A549 (cell line): ENCODE data around the gene LCN15. TPM values are rescaled to one million over a fixed set of nuclear protein-coding genes. Genes with fewer than 3 reads are reported as not detected.

Source experiments
- ATAC-seq, 2 experiments: fragments of 200-7000 bp in 1 of 2; fragments of >200 bp in 1 of 2; cut with Nextera tagmentation in 1 of 2; cut with Tn5 transposase in 1 of 2; 3 replicates each; pipeline versions ENCODE4 v1.8.0 to v1.9.1; 2018 to 2020; ENCODE audit warnings: mild to moderate bottlenecking in 1 of 2, moderate library complexity in 1 of 2
- CTCF ChIA-PET: fragments of 300-600 bp; sonication (Branson Sonifier 250); formaldehyde crosslinking; extraction: SDS; loops from one replicate; lab custom pipeline; 2021; ENCODE audit warnings: antibody characterized with exemption, inconsistent platforms; lab: Yijun Ruan, JAX
- POLR2A ChIA-PET: fragments of 350-600 bp; formaldehyde crosslinking; extraction: SDS; loops from one replicate; lab custom pipeline; 2021; ENCODE audit warnings: antibody characterized with exemption, inconsistent platforms; lab: Yijun Ruan, JAX
- DNase-seq, 2 experiments: peaks; one replicate each; pipeline versions ENCODE4 v3.0.0 to v3.0.0-alpha.2; 2011 to 2016; ENCODE audit warnings: low read depth in 1 of 2, low spot score in 1 of 2
- FAIRE-seq: peaks from 2 replicates; lab custom pipeline; 2011; peaks lifted over from hg19 to GRCh38; lab: Jason Lieb, UNC
- H3K27ac ChIP-seq, 2 experiments: fragments of >200 bp; sonication (Bioruptor Twin); formaldehyde crosslinking; 3 replicates each; pipeline ENCODE4 v1.5.1; 2016 to 2017
- H3K4me1 ChIP-seq: fragments of >200 bp; sonication (Bioruptor Twin); formaldehyde crosslinking; 3 replicates; pipeline ENCODE4 v1.6.1; 2016
- H3K4me2 ChIP-seq: fragments of >200 bp; sonication (Bioruptor Twin); formaldehyde crosslinking; 3 replicates; pipeline ENCODE4 v1.6.1; 2016
- H3K4me3 ChIP-seq: fragments of >200 bp; sonication (Bioruptor Twin); formaldehyde crosslinking; 3 replicates; pipeline ENCODE4 v1.5.1; 2016
- H3K9me3 ChIP-seq: fragments of >200 bp; sonication (Bioruptor Twin); formaldehyde crosslinking; 3 replicates; pipeline ENCODE4 v1.6.1; 2016
- ATOH8 ChIP-seq: fragments of 250-450 bp; sonication (Bioruptor Pico); IDR thresholded peaks from 2 replicates; pipeline ENCODE4 v1.5.0; 2020; ENCODE audit warnings: low read depth, mild to moderate bottlenecking, moderate library complexity
- BHLHE40 ChIP-seq: IDR thresholded peaks from 2 replicates; pipeline ENCODE4 v1.6.1; 2012; ENCODE audit warnings: low read depth, low read length, inconsistent platforms
- CBX8 ChIP-seq: fragments of 200-600 bp; sonication (generic); IDR thresholded peaks from 2 replicates; pipeline ENCODE4 v1.6.1; 2016
- CEBPB ChIP-seq, 2 experiments: fragments of >200 bp in 1 of 2; sonication (Bioruptor Twin) in 1 of 2; formaldehyde crosslinking in 1 of 2; IDR thresholded peaks; 2 replicates each; pipeline ENCODE4 v1.6.1; 2012 to 2016
- CHD2 ChIP-seq: fragments of 150-350 bp; IDR thresholded peaks from 2 replicates; pipeline ENCODE4 v1.6.1; 2014; ENCODE audit warnings: low read length; ENCODE audit not compliant: partially characterized antibody
- CHD4 ChIP-seq: fragments of 200-600 bp; sonication (generic); IDR thresholded peaks from 2 replicates; pipeline ENCODE4 v1.6.1; 2016; ENCODE audit warnings: antibody characterized with exemption, mild to moderate bottlenecking, borderline replicate concordance
- E2F6 ChIP-seq: IDR thresholded peaks from 2 replicates; pipeline ENCODE4 v1.6.1; 2012; ENCODE audit warnings: low read depth, borderline replicate concordance
- ELK1 ChIP-seq: fragments of 150-350 bp; IDR thresholded peaks from 2 replicates; pipeline ENCODE4 v1.6.1; 2014; ENCODE audit warnings: low read depth, mild to moderate bottlenecking, low read length
- FOSB ChIP-seq: fragments of 250-450 bp; sonication (Bioruptor Pico); IDR thresholded peaks from 2 replicates; pipeline ENCODE4 v1.5.0; 2020; ENCODE audit warnings: mild to moderate bottlenecking, moderate library complexity
- HDAC2 ChIP-seq: fragments of 200-600 bp; sonication (generic); IDR thresholded peaks from 2 replicates; pipeline ENCODE4 v1.6.1; 2016
- HES2 ChIP-seq: fragments of >200 bp; sonication (Bioruptor Twin); formaldehyde crosslinking; IDR thresholded peaks from 2 replicates; pipeline ENCODE4 v1.6.1; 2016
- HEYL ChIP-seq: fragments of 250-450 bp; sonication (Bioruptor Pico); IDR thresholded peaks from 2 replicates; pipeline ENCODE4 v1.8.0; 2021; ENCODE audit warnings: mild to moderate bottlenecking, moderate library complexity
- HMGXB4 ChIP-seq: fragments of 250-450 bp; sonication (Bioruptor Pico); IDR thresholded peaks from 2 replicates; pipeline ENCODE4 v1.5.0; 2021; ENCODE audit warnings: mild to moderate bottlenecking, moderate library complexity, borderline replicate concordance
- KDM5A ChIP-seq: fragments of 200-600 bp; sonication (generic); IDR thresholded peaks from 2 replicates; pipeline ENCODE4 v1.6.1; 2016; ENCODE audit warnings: antibody characterized with exemption, mild to moderate bottlenecking
- MAFK ChIP-seq: fragments of 450-650 bp; IDR thresholded peaks from 2 replicates; pipeline ENCODE4 v1.6.1; 2014; ENCODE audit not compliant: partially characterized antibody
- MAX ChIP-seq: IDR thresholded peaks from 2 replicates; pipeline ENCODE4 v1.6.1; 2012
- MAZ ChIP-seq: fragments of 150-350 bp; IDR thresholded peaks from 2 replicates; pipeline ENCODE4 v1.6.1; 2014; ENCODE audit warnings: antibody characterized with exemption, low read depth, low read length, borderline replicate concordance
- MYC ChIP-seq: IDR thresholded peaks from 2 replicates; pipeline ENCODE4 v1.6.1; 2012; ENCODE audit warnings: mild to moderate bottlenecking, inconsistent platforms, low read length, improper control_type of control experiment, borderline replicate concordance
- PHF8 ChIP-seq: fragments of 200-600 bp; sonication (generic); IDR thresholded peaks from 2 replicates; pipeline ENCODE4 v1.6.1; 2016; ENCODE audit warnings: low read depth, mild to moderate bottlenecking, antibody characterized with exemption, moderate library complexity, borderline replicate concordance
- POLR2AphosphoS2 ChIP-seq: conservative IDR thresholded peaks from 2 replicates; pipeline ENCODE4 v1.6.1; 2012; ENCODE audit warnings: low read length, improper control_type of control experiment, inconsistent platforms
- RCOR1 ChIP-seq: fragments of 150-350 bp; IDR thresholded peaks from 2 replicates; pipeline ENCODE4 v1.6.1; 2014; ENCODE audit warnings: antibody characterized with exemption, low read length, low read depth
- RNF2 ChIP-seq: fragments of 200-600 bp; sonication (generic); IDR thresholded peaks from 2 replicates; pipeline ENCODE4 v1.6.1; 2016; ENCODE audit warnings: low read depth, mild to moderate bottlenecking, antibody characterized with exemption, moderate library complexity, borderline replicate concordance
- ZC3H11A ChIP-seq: fragments of 450-650 bp; IDR thresholded peaks from 2 replicates; pipeline ENCODE4 v1.6.1; 2014; ENCODE audit warnings: antibody characterized with exemption, mild to moderate bottlenecking
- WGBS: methylation state at CpG from one replicate; pipeline ENCODE4 v1.1.6; 2017; ENCODE audit errors: missing lambda C conversion rate; 5-methylcytosine and 5-hydroxymethylcytosine counted together
- polyA plus RNA-seq, 4 experiments: library from polyadenylated mRNA; depleted of rRNA in 3 of 4; stranded (reverse); fragments of >200 nt; fragmentation: RNase III in 1 of 4; extraction: RNeasy Plus Mini Kit Qiagen cat#74134 plus additional on column Dnase treatment in 1 of 4; gene quantifications; 2 replicates in 3 of 4; 3 replicates in 1 of 4; pipeline ENCODE4 v1.2.3, GENCODE V29; 2011 to 2017

The LCN15 gene
- polyA plus RNA-seq, 2 of the 4 experiments (the other 2 are of a cell fraction) = 0.09 to 0.10 TPM

- Histone ChIP-seq H3K4me3 (peak overlapping the region; percentile 91), H3K9me3 (no peaks in the 10 kb centered on the region), H3K27ac (peak overlapping the region in 1 of 2 experiments; percentile 99; a peak in 2 of 6 replicates), H3K4me2 (peak overlapping the region; percentile 97), H3K4me1 (peaks cover 65% of the 10 kb centered on the region)
- ChIA-PET POLR2A (no interaction called here), CTCF (interaction anchor here (0.6 to 1.0 kb wide), 4 partner anchors 16 to 268 kb away, joined by 3 to 4 read pairs (median 4); no protein-coding TSS in a partner anchor)
- DNase-seq (no peak), ATAC-seq (no peak), FAIRE-seq (no peak)
- 67% methylated on average over 9 of the region's 10 CpGs for whole genome bisulfite sequencing
- TF ChIP-seq HMGXB4 = no peak
- TF ChIP-seq HEYL (CRISPR knock-in tag) = no peak
- no peak for TF ChIP-seq CEBPB (IDR thresholded peaks at IDR 0.05)
- TF ChIP-seq MAX = no peak
- TF ChIP-seq RCOR1 = no peak
- TF ChIP-seq MYC = no peak
Measured at GRCh38 chr9:136725612-136726011, 38.7 kb downstream of the LCN15 start.

- FAIRE-seq = no peak
- CTCF ChIA-PET = no interaction called here
- Histone ChIP-seq H3K27ac (no peak overlapping the region), H3K4me3 (no peak overlapping the region), H3K9me3 (no peaks in the 10 kb centered on the region)
- TF ChIP-seq E2F6 = no peak
- no peak for TF ChIP-seq MAZ
- TF ChIP-seq CBX8 = no peak
- TF ChIP-seq HES2 = no peak
- TF ChIP-seq CHD2 = no peak
- TF ChIP-seq KDM5A = no peak
- no peak for TF ChIP-seq FOSB (CRISPR knock-in tag)
- no peak for TF ChIP-seq POLR2AphosphoS2
- no peak for TF ChIP-seq ELK1
- TF ChIP-seq, all 56 proteins: peak for 0
- DNase-seq (no peak), ATAC-seq (no peak)
- Histone ChIP-seq H3K4me2 (peak overlapping the region; percentile 97), H3K4me1 (peaks cover 70% of the 10 kb centered on the region)
- WGBS = 69% methylated on average over 7 of the region's 7 CpGs
- POLR2A ChIA-PET = no interaction called here
Measured at GRCh38 chr9:136724772-136725171, 39.5 kb downstream of the LCN15 start.

- WGBS = 87% methylated on average over 8 of the region's 8 CpGs
- ChIA-PET CTCF (interaction anchor here (1.1 to 1.2 kb wide), 2 partner anchors 47 to 52 kb away, joined by 4 to 6 read pairs; no protein-coding TSS in a partner anchor), POLR2A (no interaction called here)
- ATAC-seq = no peak
- DNase-seq = no peak
- Histone ChIP-seq H3K27ac (no peak overlapping the region), H3K4me2 (peak overlapping the region; percentile 97), H3K4me1 (peaks cover 72% of the 10 kb centered on the region), H3K4me3 (no peak overlapping the region)
- FAIRE-seq = no peak
- TF ChIP-seq FOSB (CRISPR knock-in tag) (no peak), RNF2 (no peak), ATOH8 (no peak), MAFK (no peak), BHLHE40 (no peak), MAZ (no peak), HDAC2 (no peak), PHF8 (no peak), ZC3H11A (no peak), CHD4 (no peak)
- TF ChIP-seq, all 56 proteins: peak for 0
- no peaks in the 10 kb centered on the region for H3K9me3 ChIP-seq
Measured at GRCh38 chr9:136723989-136724388, 40.3 kb downstream of the LCN15 start.
